Stimulated activated CD4-positive, alpha-beta T cell treated with anti-CD3 and anti-CD28 coated beads, Interleukin-4, amount 100 ng/mL, for 48 hours (primary cell): Measurements from ENCODE around the gene CBLN3.

Experiments
- DNase-seq, 2 donors: peaks; one replicate each; pipeline ENCODE4 v3.0.0-alpha.2; 2020; ENCODE audit warnings: low read depth in 2 of 2

The CBLN3 gene

DNA sequence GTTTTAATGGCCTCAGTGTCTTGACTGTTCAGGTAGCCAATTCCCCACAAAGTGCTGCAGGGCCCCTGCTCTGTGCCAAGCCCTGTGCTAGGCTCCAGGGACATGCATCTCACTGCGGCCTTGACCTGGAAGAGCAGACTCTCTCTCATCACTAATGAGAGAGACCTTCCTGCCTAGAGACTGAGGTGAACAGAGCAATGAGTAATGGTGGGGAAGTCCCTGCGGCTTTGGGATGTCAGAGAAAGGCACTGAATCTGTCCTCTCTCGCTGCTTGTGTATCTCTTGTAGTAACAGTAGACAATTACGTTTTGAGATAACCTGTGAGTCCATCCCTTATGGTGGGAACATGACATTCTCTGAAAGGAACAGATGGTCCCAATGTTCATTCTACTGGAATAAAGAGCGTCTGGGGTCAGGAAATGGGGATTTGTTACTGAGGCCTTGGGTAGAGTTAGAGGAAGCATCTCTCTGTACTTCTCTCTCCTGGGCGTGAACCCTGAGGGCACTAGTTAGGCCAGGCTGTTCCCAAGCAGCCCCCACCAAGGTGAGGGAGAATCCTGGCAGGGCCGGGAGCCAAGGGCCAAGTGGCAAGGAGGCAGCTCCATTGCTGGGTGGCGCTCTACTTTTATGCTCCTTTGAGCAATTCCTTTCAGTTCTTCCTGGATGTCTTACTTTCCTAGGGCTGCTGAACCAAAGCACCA, 48.0 kb downstream of the CBLN3 start:
- no peak for DNase-seq

DNA sequence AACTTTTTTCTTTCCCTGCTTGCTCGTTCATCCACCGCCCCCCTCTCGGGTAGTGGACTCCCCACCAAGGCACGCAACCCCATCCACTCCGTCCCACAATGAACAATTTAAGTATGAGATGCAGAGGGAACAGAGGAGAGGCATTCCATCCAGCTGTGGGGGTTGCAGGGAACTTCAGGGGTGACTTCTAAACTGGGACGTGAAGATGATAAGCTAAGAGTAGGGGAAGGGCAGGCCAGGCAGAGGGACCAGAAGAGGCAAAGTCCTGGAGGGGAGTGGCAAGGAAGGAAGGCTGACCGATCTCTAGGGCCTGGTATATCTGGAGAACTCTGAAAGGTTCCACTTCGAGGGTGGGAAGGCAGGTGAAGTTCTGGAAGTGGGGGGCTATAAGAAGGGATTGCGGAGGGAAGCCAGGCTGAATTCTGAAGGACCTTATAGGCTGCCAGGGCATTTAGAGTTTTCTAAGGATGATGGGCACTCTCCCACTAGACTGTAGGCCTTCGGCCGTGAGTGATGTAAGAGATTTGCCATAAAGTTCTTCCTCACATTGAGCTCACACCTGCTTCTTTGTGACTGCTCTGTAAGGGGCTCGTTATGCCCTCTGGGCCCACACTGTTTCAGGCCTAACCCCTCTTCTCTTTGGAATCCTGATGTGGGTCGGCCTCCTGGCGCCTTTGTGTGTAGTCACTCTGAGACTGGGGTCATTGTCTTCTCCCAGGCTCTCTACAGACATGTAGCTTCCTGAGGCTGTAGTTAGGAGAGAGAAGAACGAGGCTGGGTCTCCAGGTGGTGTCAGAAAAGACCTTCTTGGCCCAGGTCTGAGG, 49.3 kb downstream of the CBLN3 start:
- DNase-seq: no peak

DNA sequence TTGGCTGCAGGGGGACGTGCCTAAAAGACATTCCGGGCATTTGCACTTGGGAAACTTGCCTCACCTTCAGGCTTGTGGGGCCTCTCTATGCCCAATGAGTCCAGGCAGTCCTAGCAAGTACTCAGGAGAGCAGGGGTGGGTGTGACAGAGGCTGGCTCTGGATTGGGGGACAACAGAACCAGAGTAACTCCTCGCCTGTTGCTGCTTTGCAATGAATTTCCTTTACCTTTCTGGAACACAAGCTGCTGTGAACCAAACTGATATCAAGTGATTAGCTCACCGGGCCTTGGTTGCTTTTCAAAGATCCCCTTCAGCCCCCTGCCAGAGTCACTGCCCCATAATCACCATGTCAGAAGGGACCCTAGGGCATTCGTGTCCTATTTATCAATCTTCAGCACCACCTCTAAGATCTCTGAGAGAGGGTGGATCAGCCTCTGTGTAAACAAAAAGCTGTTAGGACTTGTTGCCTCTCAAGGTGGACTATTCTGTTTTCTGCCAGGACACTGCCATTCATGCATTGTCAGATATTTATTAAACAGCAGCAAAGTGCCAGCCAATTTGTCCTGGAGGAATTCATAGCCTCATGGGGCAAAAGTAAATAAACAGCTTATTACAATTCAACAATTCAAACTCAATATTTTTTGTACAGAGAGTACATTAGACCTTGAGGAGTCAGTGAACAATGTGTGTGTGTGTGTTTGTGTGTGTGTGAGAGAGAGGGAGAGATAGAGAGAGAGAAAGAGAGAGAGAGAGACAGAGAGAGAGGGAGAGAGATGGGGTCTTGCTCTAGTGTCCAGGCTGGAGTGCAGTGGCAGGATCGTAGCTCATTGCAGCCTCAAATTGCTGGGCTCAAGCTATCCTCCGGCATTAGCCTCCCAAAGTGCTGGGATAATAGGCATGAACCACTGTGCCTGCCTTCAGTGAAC, 50.2 kb downstream of the CBLN3 start:
- DNase-seq: no peak

DNA sequence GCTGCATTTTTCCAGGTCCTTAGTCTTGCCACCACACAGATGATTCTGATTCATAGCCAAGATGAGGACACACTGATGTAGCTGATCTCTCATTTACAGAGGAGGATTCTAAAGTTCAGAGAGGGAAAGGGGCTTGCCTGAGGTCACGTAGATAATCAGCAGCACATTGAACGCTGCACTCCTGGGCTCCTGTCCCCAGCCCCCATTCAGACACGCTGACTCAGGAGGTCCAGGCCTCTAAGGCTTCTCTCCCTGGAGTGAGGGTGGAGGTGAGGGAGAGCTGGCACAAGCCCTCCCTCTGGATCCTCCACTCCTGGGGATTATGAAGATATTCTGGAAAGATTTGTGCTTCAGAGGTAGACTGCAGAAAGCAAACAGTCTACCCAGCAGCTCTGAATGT, 51.1 kb downstream of the CBLN3 start:
- DNase-seq: no peak

DNA sequence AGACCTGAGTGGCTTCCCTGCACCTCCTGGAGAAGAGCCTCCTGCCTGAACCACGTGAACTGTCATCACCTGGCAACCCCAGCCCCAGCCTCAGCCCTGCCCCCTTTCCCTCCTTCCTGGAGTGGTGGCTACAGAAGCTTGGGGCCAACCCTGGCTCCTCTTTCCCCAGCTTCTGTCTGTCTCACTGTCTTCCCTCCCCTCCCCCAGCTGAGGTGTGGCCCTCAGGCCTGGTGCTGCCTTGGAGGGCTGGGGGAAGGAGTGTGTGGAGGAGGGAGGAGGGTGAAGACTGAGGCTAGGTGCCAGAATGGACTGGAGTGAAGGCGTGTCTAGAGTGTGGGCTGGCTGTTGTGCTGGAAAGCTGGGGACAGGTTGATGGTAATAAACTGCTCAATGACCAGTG, 51.8 kb downstream of the CBLN3 start:
- no peak for DNase-seq

DNA sequence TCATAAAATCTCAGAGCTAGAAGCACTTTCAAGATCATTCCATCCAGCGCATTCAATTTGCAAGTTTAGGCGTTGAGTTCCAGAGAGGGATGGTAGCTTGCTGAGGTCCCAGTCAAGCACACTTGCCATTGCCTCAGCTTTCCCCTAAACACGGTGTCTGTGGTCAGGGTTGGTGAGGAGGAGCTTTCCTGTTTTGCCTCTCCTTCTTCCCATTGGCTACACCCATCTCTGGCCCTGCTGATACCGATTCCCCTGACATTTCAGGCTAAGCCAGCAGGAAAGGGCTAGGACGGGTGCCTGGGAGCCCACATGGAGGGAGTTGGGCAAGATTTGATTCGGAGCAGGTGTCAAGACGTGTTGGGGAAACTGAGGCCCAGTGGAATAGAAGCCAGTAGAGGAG, 52.3 kb downstream of the CBLN3 start:
- no peak for DNase-seq
